Measurements from ENCODE around the gene PDLIM7. TPM values are rescaled to one million over a fixed set of nuclear protein-coding genes. Genes with fewer than 3 reads are reported as not detected.

PDLIM7 gene
- total and polyA plus RNA-seq, 2 donors (not counting 3 experiments of a cell fraction or from before 2014, with no cell fraction given), result 314 to 318 TPM

DNA sequence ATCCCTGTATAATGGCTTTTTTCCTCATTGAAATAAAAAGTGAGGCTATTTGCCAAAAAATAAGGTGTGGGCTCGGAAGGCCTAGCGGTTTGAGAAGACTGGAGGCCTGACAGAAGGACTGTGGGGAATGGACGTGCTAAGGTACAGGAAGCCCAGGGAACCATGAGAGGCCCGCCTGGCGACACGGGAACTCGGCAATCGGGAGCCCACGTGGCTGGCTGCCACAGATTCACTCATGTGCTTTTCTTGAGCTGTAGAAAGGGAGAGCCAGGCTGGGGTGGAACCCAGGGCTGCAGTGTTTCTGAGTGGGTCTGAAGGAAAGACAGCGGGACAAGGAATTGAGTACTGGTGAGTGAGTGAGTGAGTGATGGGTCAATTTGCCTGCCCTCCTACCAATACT lies 31.2 kb upstream of the PDLIM7 start:
- no peak overlapping the region for H3K9ac ChIP-seq (replicated peaks; ENCODE audit: extremely low read depth, insufficient read depth, low read length)
- H3K4me2 ChIP-seq (ENCODE audit: insufficient read depth, low read length), result no peak overlapping the region
- peaks cover 15 to 71% of the 10 kb centered on the region in 2 experiments for H3K36me3 ChIP-seq (ENCODE audit: control insufficient read depth in 2 of 2, extremely low read depth in 1 of 2, insufficient read depth in 2 of 2, low read length in 2 of 2)
- TF ChIP-seq JUN (IDR thresholded peaks at IDR 0.05; ENCODE audit: borderline replicate concordance, insufficient read depth, insufficient read length, low read depth), result no peak
- no peak for TF ChIP-seq EZH2 (IDR thresholded peaks at IDR 0.05; ENCODE audit: borderline replicate concordance, low read depth, low read length, severe bottlenecking)
- TF ChIP-seq FOS (IDR thresholded peaks at IDR 0.05; ENCODE audit: borderline replicate concordance, insufficient read depth, low read length), result no peak
- TF ChIP-seq, protein P1, sequence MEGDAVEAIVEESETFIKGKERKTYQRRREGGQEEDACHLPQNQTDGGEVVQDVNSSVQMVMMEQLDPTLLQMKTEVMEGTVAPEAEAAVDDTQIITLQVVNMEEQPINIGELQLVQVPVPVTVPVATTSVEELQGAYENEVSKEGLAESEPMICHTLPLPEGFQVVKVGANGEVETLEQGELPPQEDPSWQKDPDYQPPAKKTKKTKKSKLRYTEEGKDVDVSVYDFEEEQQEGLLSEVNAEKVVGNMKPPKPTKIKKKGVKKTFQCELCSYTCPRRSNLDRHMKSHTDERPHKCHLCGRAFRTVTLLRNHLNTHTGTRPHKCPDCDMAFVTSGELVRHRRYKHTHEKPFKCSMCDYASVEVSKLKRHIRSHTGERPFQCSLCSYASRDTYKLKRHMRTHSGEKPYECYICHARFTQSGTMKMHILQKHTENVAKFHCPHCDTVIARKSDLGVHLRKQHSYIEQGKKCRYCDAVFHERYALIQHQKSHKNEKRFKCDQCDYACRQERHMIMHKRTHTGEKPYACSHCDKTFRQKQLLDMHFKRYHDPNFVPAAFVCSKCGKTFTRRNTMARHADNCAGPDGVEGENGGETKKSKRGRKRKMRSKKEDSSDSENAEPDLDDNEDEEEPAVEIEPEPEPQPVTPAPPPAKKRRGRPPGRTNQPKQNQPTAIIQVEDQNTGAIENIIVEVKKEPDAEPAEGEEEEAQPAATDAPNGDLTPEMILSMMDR (IDR thresholded peaks at IDR 0.05; ENCODE audit: extremely low read depth in 1 of 2, insufficient read depth in 1 of 2, low read depth in 1 of 2, low read length in 2 of 2), result no peak
- no peak for TF ChIP-seq POLR2A (IDR thresholded peaks at IDR 0.05; ENCODE audit: low read depth, low read length)
- no peak for TF ChIP-seq GATA2 (IDR thresholded peaks at IDR 0.05; ENCODE audit: insufficient read depth, insufficient read length, low read depth, low read length)
- TF ChIP-seq, protein P2, sequence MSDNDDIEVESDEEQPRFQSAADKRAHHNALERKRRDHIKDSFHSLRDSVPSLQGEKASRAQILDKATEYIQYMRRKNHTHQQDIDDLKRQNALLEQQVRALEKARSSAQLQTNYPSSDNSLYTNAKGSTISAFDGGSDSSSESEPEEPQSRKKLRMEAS (IDR thresholded peaks at IDR 0.05; ENCODE audit: insufficient read depth, insufficient read length), result no peak
- TF ChIP-seq MYC (IDR thresholded peaks at IDR 0.05; ENCODE audit: low read depth, low read length), result no peak
- no peak for TF ChIP-seq POLR2AphosphoS5 (IDR thresholded peaks at IDR 0.05; ENCODE audit: insufficient read depth, low read depth, low read length)
- no peak for FAIRE-seq
- H3K27me3 ChIP-seq (ENCODE audit: control insufficient read depth in 2 of 2, insufficient read depth in 2 of 2, low read length in 2 of 2), result no peaks in the 10 kb centered on the region
- ChIA-PET CTCF (no interaction called here), POLR2A (no interaction called here)
- BruUV-seq (replicated peaks), result no TSS peak
- dilution Hi-C loops (cut with MboI; ENCODE audit: extremely low pct_ligation_motif_present, low sequenced_read_pairs) (no loop called here), intact Hi-C loops (cut with micrococcal nuclease) (no loop called here)
- no peak overlapping the region for H3K4me3 ChIP-seq (replicated peaks in 1 of 3; ENCODE audit: insufficient read depth in 1 of 3, low read depth in 1 of 3, low read length in 3 of 3)
- no peak overlapping the region for H3K27ac ChIP-seq (ENCODE audit: insufficient read depth, low read depth, low read length)
- no peaks in the 10 kb centered on the region for H4K20me1 ChIP-seq (replicated peaks; ENCODE audit: control insufficient read depth, extremely low read depth, insufficient read depth, low read length)
- no peaks in the 10 kb centered on the region for H3K9me3 ChIP-seq (replicated peaks; ENCODE audit: control insufficient read depth, insufficient read depth, low read length)
- no peak overlapping the region for H2AFZ ChIP-seq (ENCODE audit: low read depth, low read length)
- no peaks in the 10 kb centered on the region for H3K9me1 ChIP-seq (replicated peaks; ENCODE audit: control insufficient read depth, extremely low read depth, insufficient read depth, low read length)
- H3K79me2 ChIP-seq (ENCODE audit: control insufficient read depth, insufficient read depth, low read length), result no peaks in the 10 kb centered on the region
- DNase-seq (ENCODE audit: low read depth, low spot score), result no peak
- H3K4me1 ChIP-seq (ENCODE audit: control insufficient read depth, extremely low read depth, insufficient read depth, low read length), result no peaks in the 10 kb centered on the region
